Adrenal gland (tissue), 5 donors: ENCODE data around the gene LSAMP.

Experiments used
- CTCF ChIP-seq, 6 experiments: fragments of 450-650 bp in 4 of 6; fragments of 200-600 bp in 2 of 6; sonication (generic) in 1 of 6; IDR thresholded peaks; 1 replicate in 5 of 6; 2 replicates in 1 of 6; pipeline versions ENCODE4 v1.5.1 to v1.8.0; 2016 to 2021; ENCODE audit warnings: antibody characterized with exemption in 6 of 6, mild to moderate bottlenecking in 2 of 6, moderate library complexity in 1 of 6
- POLR2A ChIP-seq, 2 donors: fragments of 450-650 bp; IDR thresholded peaks; one replicate each; pipeline ENCODE4 v1.6.1; 2017; ENCODE audit warnings: antibody characterized with exemption in 2 of 2, mild to moderate bottlenecking in 2 of 2, moderate library complexity in 1 of 2
- donor health status: DM: no; HTN: no; CAD: no.

GRCh38 chr3:116408473-116408872 lies 36.8 kb downstream of the LSAMP start:
- TF ChIP-seq POLR2A (IDR thresholded peaks at IDR 0.05), result no peak
- no peak for TF ChIP-seq CTCF (IDR thresholded peaks at IDR 0.05)
